Uterus (tissue), 4 donors: ENCODE data around the gene PRDM2. TPM values are rescaled to one million over a fixed set of nuclear protein-coding genes. Genes with fewer than 3 reads are reported as not detected.

ENCODE experiments used
- DNase-seq, 2 donors: peaks; one replicate each; pipeline ENCODE4 v3.0.0-alpha.2; 2019 to 2020
- H3K27ac ChIP-seq, 2 donors: fragments of 200-600 bp; sonication (generic); 1 replicate in 1 of 2; 2 replicates in 1 of 2; pipeline ENCODE4 v1.5.1; 2016 to 2018
- H3K27me3 ChIP-seq, 2 donors: fragments of 200-600 bp; sonication (generic); one replicate each; pipeline ENCODE4 v1.5.1; 2018 to 2019; ENCODE audit warnings: control low read depth in 1 of 2
- H3K36me3 ChIP-seq, 2 donors: fragments of 200-600 bp; sonication (generic); one replicate each; pipeline ENCODE4 v1.5.1; 2019; ENCODE audit warnings: control low read depth in 1 of 2
- H3K4me1 ChIP-seq, 2 donors: fragments of 200-600 bp; sonication (generic); one replicate each; pipeline ENCODE4 v1.5.1; 2018 to 2019; ENCODE audit warnings: control low read depth in 1 of 2
- H3K4me3 ChIP-seq, 2 donors: fragments of 200-600 bp; sonication (generic); 1 replicate in 1 of 2; 2 replicates in 1 of 2; pipeline ENCODE4 v1.5.1; 2018 to 2019; ENCODE audit warnings: mild to moderate bottlenecking in 1 of 2
- H3K9me3 ChIP-seq, 2 donors: fragments of 200-600 bp; sonication (generic); one replicate each; pipeline ENCODE4 v1.5.1; 2019; ENCODE audit warnings: control low read depth in 1 of 2
- CTCF ChIP-seq, 4 experiments: fragments of 200-600 bp in 2 of 4; fragments of 450-650 bp in 2 of 4; sonication (generic) in 2 of 4; IDR thresholded peaks; one replicate each; pipeline ENCODE4 v1.5.1; 2016 to 2019; ENCODE audit warnings: antibody characterized with exemption in 4 of 4, mild to moderate bottlenecking in 2 of 4, moderate library complexity in 1 of 4
- POLR2A ChIP-seq, 2 donors: fragments of 450-650 bp; IDR thresholded peaks; one replicate each; pipeline ENCODE4 v1.6.1; 2016; ENCODE audit warnings: antibody characterized with exemption in 2 of 2, mild to moderate bottlenecking in 1 of 2, moderate library complexity in 1 of 2
- intact Hi-C: fragments of 100-400 bp; cut with DNase I; formaldehyde crosslinking; loops from one replicate; pipeline ENCODE4 v1.15.1; 2023; ENCODE audit warnings: low total_unique reads
- total RNA-seq, 4 donors: library from RNA; depleted of rRNA in 3 of 4; stranded (reverse); fragments of >200 nt in 3 of 4; gene quantifications; one replicate each; pipeline versions ENCODE4 v1.1.0 to v1.2.4, GENCODE V29; 2014 to 2023
- donor health status: DM: yes; HTN: yes; CAD: no.

Gene PRDM2
- total RNA-seq, 4 donors from 2014 or later, result 13.1 to 72.8 (median 37.0) TPM

GRCh38 chr1:13813398-13814012 is 113.5 kb downstream of the PRDM2 start:
- H3K36me3 ChIP-seq, result no peaks in the 10 kb centered on the region
- H3K4me3 ChIP-seq, result no peak overlapping the region
- H3K4me1 ChIP-seq, result no peaks in the 10 kb centered on the region
- DNase-seq, result no peak
- intact Hi-C loops, result no loop called here
- no peak overlapping the region for H3K27ac ChIP-seq
- TF ChIP-seq POLR2A (IDR thresholded peaks at IDR 0.05), result no peak
- TF ChIP-seq CTCF (IDR thresholded peaks at IDR 0.05), result peak; percentile 11 to 38 (median 22)
- no peaks in the 10 kb centered on the region for H3K9me3 ChIP-seq
- no peaks in the 10 kb centered on the region for H3K27me3 ChIP-seq

GRCh38 chr1:13814131-13814530 is 114.1 kb downstream of the PRDM2 start:
- H3K36me3 ChIP-seq, result no peaks in the 10 kb centered on the region
- H3K9me3 ChIP-seq, result no peaks in the 10 kb centered on the region
- no peak for DNase-seq
- H3K4me3 ChIP-seq, result no peak overlapping the region
- no peaks in the 10 kb centered on the region for H3K4me1 ChIP-seq
- H3K27me3 ChIP-seq, result no peaks in the 10 kb centered on the region
- H3K27ac ChIP-seq, result no peak overlapping the region
- no peak for TF ChIP-seq POLR2A (IDR thresholded peaks at IDR 0.05)
- TF ChIP-seq CTCF (IDR thresholded peaks at IDR 0.05), result no peak
- intact Hi-C loops, result no loop called here

GRCh38 chr1:13816016-13816760 is 116.2 kb downstream of the PRDM2 start:
- no peaks in the 10 kb centered on the region for H3K4me1 ChIP-seq
- H3K27ac ChIP-seq, result no peak overlapping the region
- no peaks in the 10 kb centered on the region for H3K9me3 ChIP-seq
- no peaks in the 10 kb centered on the region for H3K27me3 ChIP-seq
- no peak overlapping the region for H3K4me3 ChIP-seq
- no peaks in the 10 kb centered on the region for H3K36me3 ChIP-seq
- intact Hi-C loops, result no loop called here
- TF ChIP-seq CTCF (IDR thresholded peaks at IDR 0.05), result no peak
- no peak for TF ChIP-seq POLR2A (IDR thresholded peaks at IDR 0.05)
- DNase-seq, result no peak

GRCh38 chr1:13817906-13818305 is 117.9 kb downstream of the PRDM2 start:
- DNase-seq, result no peak
- Histone ChIP-seq H3K4me1 (no peaks in the 10 kb centered on the region), H3K4me3 (no peak overlapping the region), H3K27ac (no peak overlapping the region), H3K36me3 (no peaks in the 10 kb centered on the region), H3K27me3 (no peaks in the 10 kb centered on the region), H3K9me3 (no peaks in the 10 kb centered on the region)
- intact Hi-C loops, result no loop called here
- TF ChIP-seq POLR2A (IDR thresholded peaks at IDR 0.05) (no peak), CTCF (IDR thresholded peaks at IDR 0.05) (no peak)

GRCh38 chr1:13818926-13819325 is 118.9 kb downstream of the PRDM2 start:
- Histone ChIP-seq H3K27me3 (no peaks in the 10 kb centered on the region), H3K9me3 (no peaks in the 10 kb centered on the region), H3K4me3 (no peak overlapping the region), H3K36me3 (no peaks in the 10 kb centered on the region), H3K4me1 (no peaks in the 10 kb centered on the region), H3K27ac (no peak overlapping the region)
- intact Hi-C loops, result no loop called here
- TF ChIP-seq POLR2A (IDR thresholded peaks at IDR 0.05) (no peak), CTCF (IDR thresholded peaks at IDR 0.05) (no peak)
- no peak for DNase-seq
